Dermis blood vessel endothelial cell (primary cell): ENCODE results near the gene CAPZA3. TPM values are rescaled to one million over a fixed set of nuclear protein-coding genes. Genes with fewer than 3 reads are reported as not detected.
"Not testable (repeated sequence)": the region's sequence is repeated elsewhere in the genome, so short reads cannot be mapped to it uniquely, and the experiment has no call there.

Source experiments
- DNase-seq: peaks from one replicate; pipeline ENCODE4 v3.0.0; 2010
- total RNA-seq: library from RNA; depleted of rRNA; stranded (reverse); fragments of >200 nt; gene quantifications from 2 replicates; pipeline ENCODE4 v1.2.3, GENCODE V29; 2014

Gene CAPZA3
- total RNA-seq, result not detected in 2 replicates

GRCh38 chr12:18737819-18738218, at the start of gene CAPZA3, which contains the start of gene PLCZ1:
TSS of gene CAPZA3 (plus strand) at chr12:18738119. CDS start at chr12:18738269, 150 bp downstream.
TSS of gene PLCZ1 (minus strand) at chr12:18738012. CDS start at chr12:18737371, 641 bp downstream.
- DNase-seq, result no peak

- no peak for DNase-seq
These were observed 48.1 kb upstream of the CAPZA3 start for GRCh38 chr12:18689771-18690170.

GRCh38 chr12:18690653-18691052, 47.3 kb upstream of the CAPZA3 start:
- no peak for DNase-seq

GRCh38 chr12:18693986-18694385, 43.9 kb upstream of the CAPZA3 start:
- not testable (repeated sequence) for DNase-seq

- DNase-seq, result no peak
These were observed 40.8 kb upstream of the CAPZA3 start for GRCh38 chr12:18696971-18697602.

GRCh38 chr12:18700271-18700670, 37.6 kb upstream of the CAPZA3 start:
- DNase-seq, result no peak

GRCh38 chr12:18703321-18703720, 34.6 kb upstream of the CAPZA3 start:
- no peak for DNase-seq

GRCh38 chr12:18703911-18704310, 34.0 kb upstream of the CAPZA3 start:
- DNase-seq, result no peak

- no peak for DNase-seq
These were observed 31.1 kb upstream of the CAPZA3 start for GRCh38 chr12:18706798-18707197.

GRCh38 chr12:18716236-18716635, 21.7 kb upstream of the CAPZA3 start:
- DNase-seq, result no peak

- no peak for DNase-seq
These were observed 19.5 kb upstream of the CAPZA3 start for GRCh38 chr12:18718462-18718861.

GRCh38 chr12:18719922-18720510, 17.9 kb upstream of the CAPZA3 start:
- no peak for DNase-seq

GRCh38 chr12:18720690-18721089, 17.2 kb upstream of the CAPZA3 start:
- DNase-seq, result no peak

- no peak for DNase-seq
These were observed 16.5 kb upstream of the CAPZA3 start for GRCh38 chr12:18721452-18721851.

GRCh38 chr12:18723752-18724151, 14.2 kb upstream of the CAPZA3 start:
- no peak for DNase-seq

GRCh38 chr12:18731156-18731555, 6.8 kb upstream of the CAPZA3 start:
- no peak for DNase-seq

- no peak for DNase-seq
These were observed 10.0 kb downstream of the CAPZA3 start for GRCh38 chr12:18747895-18748294.

GRCh38 chr12:18749386-18749957, 11.6 kb downstream of the CAPZA3 start:
- no peak for DNase-seq

- DNase-seq, result no peak
These were observed 12.2 kb downstream of the CAPZA3 start for GRCh38 chr12:18750085-18750484.

GRCh38 chr12:18751866-18752265, 13.9 kb downstream of the CAPZA3 start:
- DNase-seq, result no peak

GRCh38 chr12:18752280-18752920, 14.5 kb downstream of the CAPZA3 start:
- DNase-seq, result no peak

- no peak for DNase-seq
These were observed 15.0 kb downstream of the CAPZA3 start for GRCh38 chr12:18752947-18753346.

GRCh38 chr12:18753481-18754123, 15.7 kb downstream of the CAPZA3 start:
- DNase-seq, result no peak
